ENCODE data around the gene ATF1. TPM values are rescaled to one million over a fixed set of nuclear protein-coding genes. Genes with fewer than 3 reads are reported as not detected.

The ATF1 gene
- total RNA-seq, 4 donors from 2014 or later: 17.2 to 29.3 (median 19.4) TPM

GRCh38 chr12:50784501-50784900 lies 20.6 kb downstream of the ATF1 start:
- no peak for ATAC-seq
- Histone ChIP-seq H3K4me3 (no peak overlapping the region), H3K36me3 (peaks cover 0 to 65% of the 10 kb centered on the region in 2 donors), H3K9me3 (no peaks in the 10 kb centered on the region), H3K27ac (no peak overlapping the region), H3K4me1 (peaks cover 0 to 2% (median 0%) of the 10 kb centered on the region in 3 donors), H3K27me3 (no peaks in the 10 kb centered on the region)
- 80 to 88% methylated on average over 4 of the region's 4 CpGs for WGBS, 2 donors (ENCODE audit: low coverage in 1 of 2)
- TF ChIP-seq POLR2AphosphoS5 (IDR thresholded peaks at IDR 0.05) (no peak), POLR2A (IDR thresholded peaks at IDR 0.05) (no peak), EP300 (IDR thresholded peaks at IDR 0.05) (no peak), CTCF (IDR thresholded peaks at IDR 0.05) (no peak)

- no peaks in the 10 kb centered on the region for H3K27me3 ChIP-seq
- WGBS, 2 donors (ENCODE audit: low coverage in 1 of 2): 84 to 94% methylated on average over 3 of the region's 3 CpGs
- H3K27ac ChIP-seq: no peak overlapping the region
- H3K4me1 ChIP-seq: peaks cover 0 to 2% (median 0%) of the 10 kb centered on the region in 3 donors
- peaks cover 0 to 60% of the 10 kb centered on the region in 2 donors for H3K36me3 ChIP-seq
- H3K4me3 ChIP-seq: no peak overlapping the region
- no peak for ATAC-seq
- TF ChIP-seq POLR2A (IDR thresholded peaks at IDR 0.05) (no peak), EP300 (IDR thresholded peaks at IDR 0.05) (no peak), POLR2AphosphoS5 (IDR thresholded peaks at IDR 0.05) (no peak), CTCF (IDR thresholded peaks at IDR 0.05) (no peak)
- no peaks in the 10 kb centered on the region for H3K9me3 ChIP-seq
Measured at GRCh38 chr12:50785406-50786001, 21.6 kb downstream of the ATF1 start.

- Histone ChIP-seq H3K27ac (peak overlapping the region in 1 of 4 donors; percentile 2), H3K4me1 (peaks cover 0 to 2% (median 0%) of the 10 kb centered on the region in 3 donors), H3K9me3 (no peaks in the 10 kb centered on the region), H3K4me3 (no peak overlapping the region), H3K36me3 (peaks cover 0 to 48% of the 10 kb centered on the region in 2 donors), H3K27me3 (no peaks in the 10 kb centered on the region)
- WGBS, 2 donors (ENCODE audit: low coverage in 1 of 2): 50 to 76% methylated on average over 2 to 3 of the region's 3 CpGs
- TF ChIP-seq EP300 (IDR thresholded peaks at IDR 0.05) (no peak), POLR2A (IDR thresholded peaks at IDR 0.05) (no peak), POLR2AphosphoS5 (IDR thresholded peaks at IDR 0.05) (no peak), CTCF (IDR thresholded peaks at IDR 0.05) (no peak)
- peak; percentile 57 for ATAC-seq
Measured at GRCh38 chr12:50786498-50787231, 22.8 kb downstream of the ATF1 start.

- Histone ChIP-seq H3K4me3 (no peak overlapping the region), H3K9me3 (no peaks in the 10 kb centered on the region), H3K27ac (no peak overlapping the region), H3K4me1 (peaks cover 0 to 2% (median 0%) of the 10 kb centered on the region in 3 donors), H3K27me3 (no peaks in the 10 kb centered on the region), H3K36me3 (peaks cover 0 to 40% of the 10 kb centered on the region in 2 donors)
- WGBS, 2 donors (ENCODE audit: low coverage in 1 of 2): 100% methylated on average over 2 of the region's 2 CpGs
- ATAC-seq: no peak
- TF ChIP-seq CTCF (IDR thresholded peaks at IDR 0.05) (no peak), POLR2A (IDR thresholded peaks at IDR 0.05) (no peak), EP300 (IDR thresholded peaks at IDR 0.05) (no peak), POLR2AphosphoS5 (IDR thresholded peaks at IDR 0.05) (no peak)
Measured at GRCh38 chr12:50787618-50788017, 23.7 kb downstream of the ATF1 start.

All from gastroesophageal sphincter (tissue), 4 donors.